Measurements from ENCODE around the gene LSM7. TPM values are rescaled to one million over a fixed set of nuclear protein-coding genes. Genes with fewer than 3 reads are reported as not detected.
"Not testable (repeated sequence)": the region's sequence is repeated elsewhere in the genome, so short reads cannot be mapped to it uniquely, and the experiment has no call there.

Gene LSM7
- total RNA-seq, 1 donor from 2014 or later, result 76.2 TPM

DNA sequence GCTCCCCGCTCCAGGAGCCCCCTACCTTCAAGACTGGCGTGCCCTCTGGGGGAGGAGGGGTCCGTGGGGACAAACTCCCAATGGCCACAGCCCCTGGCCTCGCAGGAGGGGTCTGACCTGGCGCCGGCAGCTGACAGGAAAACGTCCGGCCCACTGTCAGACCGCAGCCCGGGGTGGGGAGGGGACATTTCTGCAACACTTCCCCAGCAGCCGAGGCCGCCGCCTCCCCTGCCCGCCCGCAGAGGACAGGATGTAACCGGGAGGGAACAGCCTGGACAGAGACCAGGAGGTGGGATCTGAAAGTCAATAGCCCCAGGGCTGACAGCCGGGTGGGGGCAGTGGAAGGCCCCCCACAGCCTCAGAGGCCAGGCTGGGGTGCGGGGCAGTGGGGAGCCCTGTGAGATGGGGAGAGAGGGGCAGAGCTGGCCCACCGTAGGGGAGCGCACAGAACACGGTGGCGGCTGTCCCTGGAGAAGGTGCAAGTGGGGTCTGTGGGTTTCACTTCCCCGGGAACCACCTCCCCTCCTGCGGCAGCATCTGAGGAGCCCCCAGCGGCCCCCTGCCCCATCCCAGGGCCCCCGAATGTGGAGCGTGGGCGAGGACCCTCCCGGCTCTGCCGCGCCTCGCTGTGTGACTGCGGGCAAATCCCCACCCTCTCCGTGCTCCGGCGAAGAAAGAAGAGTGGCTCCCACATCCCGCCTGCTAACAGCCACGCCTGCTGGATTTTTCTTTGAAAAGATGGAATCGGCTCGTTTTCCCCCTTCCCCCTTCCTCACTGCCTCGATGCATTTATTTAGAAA, 46.1 kb downstream of the LSM7 start, which contains the start of gene PEAK3:
Gene PEAK3 (minus strand): TSS at position 114 of the 800 bp plus-strand sequence. CDS start 1,244 bp downstream, outside the sequence.
- no peaks in the 10 kb centered on the region for H3K9me3 Mint-ChIP-seq (ENCODE audit: low read depth)
- DNase-seq (ENCODE audit: low spot score), result no peak
- no peaks in the 10 kb centered on the region for H3K27me3 Mint-ChIP-seq (ENCODE audit: low read depth)
- TF ChIP-seq CTCF (IDR thresholded peaks at IDR 0.05), result peak; percentile 13
- peaks cover 16% of the 10 kb centered on the region for H3K4me1 Mint-ChIP-seq (ENCODE audit: low read depth)
- H3K4me3 Mint-ChIP-seq (ENCODE audit: unreplicated experiment), result peak within 1 kb of the TSS; percentile 64
- peak within 1 kb of the TSS; percentile 69 for H3K27ac Mint-ChIP-seq (ENCODE audit: unreplicated experiment)
- peaks cover under 1% of the 10 kb centered on the region for H3K36me3 Mint-ChIP-seq (ENCODE audit: low read depth)

GRCh38 chr19:2281265-2282061, 46.9 kb downstream of the LSM7 start:
- H3K27me3 Mint-ChIP-seq (ENCODE audit: low read depth); H3K36me3 Mint-ChIP-seq (ENCODE audit: low read depth); H3K9me3 Mint-ChIP-seq (ENCODE audit: low read depth); DNase-seq (ENCODE audit: low spot score): not testable (repeated sequence)
- H3K27ac Mint-ChIP-seq (ENCODE audit: unreplicated experiment), result peak overlapping the region; percentile 69
- H3K4me1 Mint-ChIP-seq (ENCODE audit: low read depth), result peaks cover 16% of the 10 kb centered on the region
- H3K4me3 Mint-ChIP-seq (ENCODE audit: unreplicated experiment), result peak overlapping the region; percentile 64

DNA sequence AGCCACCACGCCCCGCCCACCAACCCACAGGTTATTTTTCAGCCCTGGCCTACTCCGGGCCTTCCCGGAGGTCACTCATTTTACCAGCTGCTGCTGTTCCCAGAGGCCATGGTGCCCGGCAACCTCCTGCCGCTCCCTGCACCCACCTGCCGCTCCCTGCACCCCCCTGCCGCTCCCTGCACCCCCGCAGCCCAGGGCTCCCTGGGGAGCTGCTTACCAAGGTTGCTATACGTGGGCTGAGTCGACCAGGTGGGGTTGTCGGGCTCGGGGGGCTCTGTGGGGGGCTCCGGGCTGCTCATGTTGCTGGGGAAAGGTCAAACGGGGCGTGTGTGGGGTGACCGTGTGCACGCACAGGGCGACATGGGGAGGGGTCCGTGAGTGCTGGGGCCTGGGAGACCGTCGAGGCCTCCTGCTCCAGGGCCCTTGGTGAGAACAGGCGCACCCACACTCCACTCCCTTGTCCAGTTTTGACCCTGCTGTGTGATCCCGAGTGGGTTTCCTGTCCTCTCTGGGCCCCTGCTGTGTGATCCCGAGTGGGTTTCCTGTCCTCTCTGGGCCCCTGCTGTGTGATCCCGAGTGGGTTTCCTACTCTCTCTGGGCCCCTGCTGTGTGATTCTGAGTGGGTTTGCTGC, 47.6 kb downstream of the LSM7 start:
- Mint-ChIP-seq H3K9me3 (ENCODE audit: low read depth) (no peaks in the 10 kb centered on the region), H3K36me3 (ENCODE audit: low read depth) (peaks cover 3% of the 10 kb centered on the region), H3K27me3 (ENCODE audit: low read depth) (no peaks in the 10 kb centered on the region), H3K27ac (ENCODE audit: unreplicated experiment) (no peak overlapping the region), H3K4me3 (ENCODE audit: unreplicated experiment) (no peak overlapping the region), H3K4me1 (ENCODE audit: low read depth) (peaks cover 16% of the 10 kb centered on the region)
- TF ChIP-seq CTCF (IDR thresholded peaks at IDR 0.05), result no peak
- no peak for DNase-seq (ENCODE audit: low spot score)

DNA sequence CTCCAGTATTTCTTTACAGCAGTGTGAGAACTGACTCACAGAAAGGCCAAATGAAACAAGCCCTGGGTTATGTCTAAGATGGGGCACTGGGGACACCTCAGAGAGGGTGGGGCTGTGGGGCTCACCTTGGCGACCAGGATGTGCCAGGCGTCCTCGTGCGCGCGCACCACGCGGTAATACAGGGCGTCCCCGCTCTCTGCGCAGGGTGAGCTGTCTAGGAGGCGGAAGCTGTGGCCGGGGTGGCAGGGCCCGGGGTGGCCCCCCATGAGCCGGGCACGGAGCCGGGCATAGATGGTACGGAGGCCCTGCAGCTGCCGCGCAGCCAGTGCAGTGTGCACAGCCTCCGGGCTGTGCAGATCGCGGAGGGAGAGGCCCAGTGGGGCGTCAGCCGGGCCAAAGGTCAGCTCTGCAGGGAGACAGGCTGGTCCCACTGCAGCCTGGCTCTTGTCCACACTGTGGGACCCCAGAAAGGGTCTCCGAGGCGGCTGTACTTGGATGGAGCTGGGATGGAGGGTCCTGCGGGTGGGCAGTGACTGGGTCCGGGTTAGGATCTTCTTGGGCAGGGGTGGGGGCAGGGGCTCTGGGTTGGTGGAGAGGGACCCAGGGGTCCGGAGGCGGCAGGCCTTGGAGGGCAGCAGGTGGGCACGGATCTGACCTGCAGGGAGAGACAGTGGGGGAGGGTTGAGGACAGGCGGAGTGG, 49.8 kb downstream of the LSM7 start:
- Mint-ChIP-seq H3K27me3 (ENCODE audit: low read depth) (no peaks in the 10 kb centered on the region), H3K4me1 (ENCODE audit: low read depth) (peaks cover 30% of the 10 kb centered on the region), H3K9me3 (ENCODE audit: low read depth) (no peaks in the 10 kb centered on the region), H3K4me3 (ENCODE audit: unreplicated experiment) (no peak overlapping the region), H3K27ac (ENCODE audit: unreplicated experiment) (no peak overlapping the region), H3K36me3 (ENCODE audit: low read depth) (peaks cover 6% of the 10 kb centered on the region)
- no peak for TF ChIP-seq CTCF (IDR thresholded peaks at IDR 0.05)
- DNase-seq (ENCODE audit: low spot score), result no peak

DNA sequence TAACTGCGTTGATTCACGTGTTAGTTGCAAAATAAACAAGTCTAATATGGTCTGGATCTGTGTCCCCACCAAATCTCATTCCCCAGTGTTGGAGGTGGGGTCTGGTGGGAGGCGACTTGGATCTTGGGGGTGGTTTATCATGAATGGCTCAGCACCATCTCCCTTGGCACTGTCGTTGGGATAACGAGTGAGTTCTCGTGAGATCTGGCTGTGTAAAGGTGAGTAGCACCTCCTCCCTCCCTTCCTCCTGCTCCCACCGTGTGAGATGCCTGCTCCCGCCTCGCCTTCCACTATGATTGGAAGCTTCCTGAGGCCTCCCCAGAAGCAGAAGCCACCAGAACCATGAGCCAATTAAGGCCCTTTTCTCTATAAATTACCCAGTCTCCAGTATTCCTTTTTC, 51.2 kb downstream of the LSM7 start:
- Mint-ChIP-seq H3K27ac (ENCODE audit: unreplicated experiment) (no peak overlapping the region), H3K4me3 (ENCODE audit: unreplicated experiment) (no peak overlapping the region), H3K9me3 (ENCODE audit: low read depth) (no peaks in the 10 kb centered on the region), H3K36me3 (ENCODE audit: low read depth) (peaks cover 8% of the 10 kb centered on the region), H3K4me1 (ENCODE audit: low read depth) (peaks cover 32% of the 10 kb centered on the region), H3K27me3 (ENCODE audit: low read depth) (no peaks in the 10 kb centered on the region)
- DNase-seq (ENCODE audit: low spot score), result no peak
- no peak for TF ChIP-seq CTCF (IDR thresholded peaks at IDR 0.05)

All from chondrocyte (in vitro differentiated cells).